AG09309 (cell line): Measurements from ENCODE around the gene RAB11FIP3.
"Not testable (repeated sequence)": the region's sequence is repeated elsewhere in the genome, so short reads cannot be mapped to it uniquely, and the experiment has no call there.

ENCODE experiments used
- DNase-seq: peaks from one replicate; pipeline ENCODE4 v3.0.0-alpha.2; 2010; ENCODE audit warnings: low read depth
- H3K4me3 ChIP-seq: 2 replicates; pipeline ENCODE4 v1.5.1; 2011; ENCODE audit warnings: mild to moderate bottlenecking, low read depth, low read length, moderate library complexity; ENCODE audit not compliant: control insufficient read depth
- CTCF ChIP-seq: IDR thresholded peaks from 2 replicates; pipeline ENCODE4 v1.5.1; 2011; ENCODE audit warnings: mild to moderate bottlenecking, low read depth, low read length, inconsistent platforms; ENCODE audit not compliant: insufficient read depth, control insufficient read depth; ENCODE audit errors: missing control alignments

RAB11FIP3 gene

GRCh38 chr16:482468-483185 is 57.2 kb downstream of the RAB11FIP3 start:
- no peak overlapping the region for H3K4me3 ChIP-seq
- no peak for DNase-seq
- no peak for TF ChIP-seq CTCF

GRCh38 chr16:483341-484075 is 58.1 kb downstream of the RAB11FIP3 start:
- DNase-seq = no peak

GRCh38 chr16:489606-490005 is 64.2 kb downstream of the RAB11FIP3 start:
- no peak for TF ChIP-seq CTCF
- H3K4me3 ChIP-seq = no peak overlapping the region
- DNase-seq = no peak

More at GRCh38 chr16:483341-484075, 58.1 kb downstream of the RAB11FIP3 start:
- H3K4me3 ChIP-seq = no peak overlapping the region
- TF ChIP-seq CTCF = no peak

- DNase-seq = no peak
- H3K4me3 ChIP-seq = no peak overlapping the region
- no peak for TF ChIP-seq CTCF
Observed at GRCh38 chr16:490768-491167, 65.3 kb downstream of the RAB11FIP3 start.

GRCh38 chr16:491220-491919 is 65.9 kb downstream of the RAB11FIP3 start:
- no peak for TF ChIP-seq CTCF
- DNase-seq = no peak
- H3K4me3 ChIP-seq = no peak overlapping the region

GRCh38 chr16:492211-492875 is 66.9 kb downstream of the RAB11FIP3 start:
- no peak for DNase-seq
- no peak for TF ChIP-seq CTCF
- H3K4me3 ChIP-seq = no peak overlapping the region

GRCh38 chr16:494676-495075 is 69.2 kb downstream of the RAB11FIP3 start:
- DNase-seq, H3K4me3 ChIP-seq: not testable (repeated sequence)
